Ovary (tissue), 9 donors: Measurements from ENCODE around the gene MYO9B. TPM values are rescaled to one million over a fixed set of nuclear protein-coding genes. Genes with fewer than 3 reads are reported as not detected.

ENCODE experiments used
- DNase-seq, 5 donors: peaks; one replicate each; pipeline ENCODE4 v3.0.0-alpha.2; 2019 to 2020
- H3K27ac ChIP-seq, 2 donors: fragments of 200-600 bp; one replicate each; pipeline versions ENCODE4 v1.5.1 to v1.8.0; 2019 to 2022
- H3K27me3 ChIP-seq: fragments of 200-600 bp; one replicate; pipeline ENCODE4 v1.8.0; 2022
- H3K36me3 ChIP-seq: fragments of 200-600 bp; sonication (generic); one replicate; pipeline ENCODE4 v1.5.1; 2019
- H3K4me1 ChIP-seq: one replicate; pipeline ENCODE4 v1.8.1; 2013; ENCODE audit warnings: mild to moderate bottlenecking, moderate library complexity; ENCODE audit not compliant: insufficient read depth
- H3K4me3 ChIP-seq: fragments of 200-600 bp; sonication (generic); one replicate; pipeline ENCODE4 v1.5.1; 2017
- H3K9me3 ChIP-seq, 2 donors: fragments of 200-600 bp in 1 of 2; sonication (generic) in 1 of 2; one replicate each; pipeline versions ENCODE4 v1.5.1 to v1.8.1; 2013 to 2019; ENCODE audit warnings: mild to moderate bottlenecking in 1 of 2, moderate library complexity in 1 of 2
- EP300 ChIP-seq: sonication (generic); formaldehyde crosslinking; IDR thresholded peaks from one replicate; pipeline ENCODE4 v1.6.1; 2017; ENCODE audit warnings: antibody characterized with exemption
- POLR2A ChIP-seq: fragments of 450-650 bp; IDR thresholded peaks from one replicate; pipeline ENCODE4 v1.6.1; 2017; ENCODE audit warnings: antibody characterized with exemption, mild to moderate bottlenecking, moderate library complexity
- WGBS, 3 donors: extraction: QIAGEN DNeasy Blood & Tissue Kit in 1 of 3; methylation state at CpG; one replicate each; pipeline versions ENCODE4 v1.1.5 to v1.1.7; 2013 to 2017; 5-methylcytosine and 5-hydroxymethylcytosine counted together
- intact Hi-C, 4 donors: fragments of 100-400 bp; cut with DNase I; formaldehyde crosslinking; loops; one replicate each; pipeline versions ENCODE4 v1.11.0 to v1.15.1; 2022 to 2023
- polyA plus RNA-seq, 2 donors: library from polyadenylated mRNA; stranded (reverse); fragments of 200-250 nt in 1 of 2; fragments of 350-450 nt in 1 of 2; fragmentation: Illumina TruSeq in 1 of 2; extraction: RNeasy Lipid Tissue Mini Kit (QIAGEN cat#74804) in 1 of 2; gene quantifications; one replicate each; pipeline ENCODE4 v1.2.3, GENCODE V29; 2013 to 2014
- total RNA-seq, 7 donors: library from RNA; depleted of rRNA in 2 of 7; stranded (reverse); fragments of >200 nt in 2 of 7; fragmentation: NEBNext Ultra II Directional in 3 of 7; extraction: Animal tissue kit (Norgen Biotek cat#: 25700) in 3 of 7; gene quantifications; one replicate each; pipeline versions ENCODE4 v1.1.0 to v1.2.4, GENCODE V29; 2016 to 2023
- TF ChIP-seq, protein P1 (sequence below), 3 donors: fragments of 450-650 bp in 2 of 3; fragments of 200-600 bp in 1 of 3; IDR thresholded peaks; one replicate each; pipeline versions ENCODE4 v1.5.1 to v1.8.0; 2016 to 2022; ENCODE audit warnings: antibody characterized with exemption in 3 of 3, mild to moderate bottlenecking in 1 of 3
- donor health status: DM: no; HTN: no; CAD: no; lungs with moderate emphysema.
- donor health status: DM: no; HTN: no; CAD: no.
- donor health status: Bipolar disorder and iron deficiency.
- donor health status: DM: yes; HTN: yes; CAD: no.
- donor health status: DM: no; HTN: no; CAD: no.
- donor health status: DM: yes; HTN: yes; CAD: no.

Gene MYO9B
- total and polyA plus RNA-seq, 9 donors, result 17.9 to 56.3 (median 34.1) TPM

DNA sequence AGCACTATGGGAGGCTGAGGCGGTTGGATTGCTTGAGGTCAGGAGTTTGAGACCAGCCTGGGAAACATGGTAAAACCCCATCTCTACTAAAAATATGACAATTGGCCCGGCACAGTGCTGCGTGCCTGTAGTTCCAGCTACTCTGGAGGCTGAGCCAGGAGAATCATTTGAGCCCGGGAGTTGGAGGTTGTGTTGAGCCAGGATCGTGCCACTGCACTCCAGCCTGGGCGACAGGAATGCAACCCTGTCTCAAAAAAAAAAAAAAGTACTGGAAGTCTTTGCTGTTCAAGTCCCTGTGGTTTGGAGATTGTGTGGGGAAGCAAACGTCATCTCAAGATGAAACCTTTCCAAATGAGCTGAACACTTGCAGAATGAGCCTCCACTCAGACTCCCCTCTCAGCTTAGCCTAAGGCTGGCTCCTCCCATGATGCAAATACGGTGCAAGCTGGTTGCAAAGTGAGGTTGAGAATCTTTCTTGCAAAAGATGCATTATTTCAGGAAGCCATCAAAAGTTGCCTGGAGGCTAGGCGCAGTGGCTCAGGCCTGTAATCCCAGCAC, 46.2 kb downstream of the MYO9B start:
- no peak for DNase-seq
- no peak overlapping the region for H3K4me3 ChIP-seq
- TF ChIP-seq POLR2A (no peak), EP300 (no peak)
- TF ChIP-seq, protein P1, sequence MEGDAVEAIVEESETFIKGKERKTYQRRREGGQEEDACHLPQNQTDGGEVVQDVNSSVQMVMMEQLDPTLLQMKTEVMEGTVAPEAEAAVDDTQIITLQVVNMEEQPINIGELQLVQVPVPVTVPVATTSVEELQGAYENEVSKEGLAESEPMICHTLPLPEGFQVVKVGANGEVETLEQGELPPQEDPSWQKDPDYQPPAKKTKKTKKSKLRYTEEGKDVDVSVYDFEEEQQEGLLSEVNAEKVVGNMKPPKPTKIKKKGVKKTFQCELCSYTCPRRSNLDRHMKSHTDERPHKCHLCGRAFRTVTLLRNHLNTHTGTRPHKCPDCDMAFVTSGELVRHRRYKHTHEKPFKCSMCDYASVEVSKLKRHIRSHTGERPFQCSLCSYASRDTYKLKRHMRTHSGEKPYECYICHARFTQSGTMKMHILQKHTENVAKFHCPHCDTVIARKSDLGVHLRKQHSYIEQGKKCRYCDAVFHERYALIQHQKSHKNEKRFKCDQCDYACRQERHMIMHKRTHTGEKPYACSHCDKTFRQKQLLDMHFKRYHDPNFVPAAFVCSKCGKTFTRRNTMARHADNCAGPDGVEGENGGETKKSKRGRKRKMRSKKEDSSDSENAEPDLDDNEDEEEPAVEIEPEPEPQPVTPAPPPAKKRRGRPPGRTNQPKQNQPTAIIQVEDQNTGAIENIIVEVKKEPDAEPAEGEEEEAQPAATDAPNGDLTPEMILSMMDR (IDR thresholded peaks at IDR 0.05), result no peak
- H3K27me3 ChIP-seq, result no peaks in the 10 kb centered on the region
- no peaks in the 10 kb centered on the region for H3K9me3 ChIP-seq
- intact Hi-C loops, result no loop called here
- no peaks in the 10 kb centered on the region for H3K4me1 ChIP-seq
- H3K27ac ChIP-seq, result no peak overlapping the region
- WGBS, 3 donors, result 77 to 83% (median 83%) methylated on average over 9 of the region's 9 CpGs
- no peaks in the 10 kb centered on the region for H3K36me3 ChIP-seq

- intact Hi-C loops, result no loop called here
- TF ChIP-seq, protein P1 (IDR thresholded peaks at IDR 0.05), result no peak
- Histone ChIP-seq H3K27me3 (no peaks in the 10 kb centered on the region), H3K4me3 (no peak overlapping the region), H3K36me3 (no peaks in the 10 kb centered on the region), H3K27ac (no peak overlapping the region), H3K9me3 (no peaks in the 10 kb centered on the region), H3K4me1 (no peaks in the 10 kb centered on the region)
- 94 to 99% (median 95%) methylated on average over 2 of the region's 2 CpGs for WGBS, 3 donors
- DNase-seq, result no peak
Measured at GRCh38 chr19:17123041-17123440, 47.5 kb downstream of the MYO9B start.

DNA sequence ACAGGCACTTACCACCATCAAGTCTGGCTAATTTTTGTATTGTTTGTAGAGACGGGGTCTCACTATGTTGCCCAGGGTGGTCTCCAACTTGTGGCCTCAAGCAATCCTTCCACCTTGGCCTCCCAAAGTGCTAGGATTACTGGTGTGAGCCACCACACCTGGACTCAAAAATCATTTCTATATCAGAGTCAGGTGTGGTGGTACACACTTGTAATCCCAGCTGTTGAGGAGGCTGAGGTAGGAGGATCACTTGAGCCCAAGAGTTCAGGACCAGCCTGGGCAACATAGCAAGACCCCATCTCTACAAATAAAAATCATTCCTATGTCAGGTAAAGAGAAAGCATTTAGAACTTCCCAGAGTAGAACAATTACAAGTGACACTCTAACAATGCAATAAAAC, 48.4 kb downstream of the MYO9B start:
- no peaks in the 10 kb centered on the region for H3K36me3 ChIP-seq
- H3K27me3 ChIP-seq, result no peaks in the 10 kb centered on the region
- no peak overlapping the region for H3K4me3 ChIP-seq
- H3K9me3 ChIP-seq, result no peaks in the 10 kb centered on the region
- DNase-seq, result no peak
- intact Hi-C loops, result no loop called here
- H3K27ac ChIP-seq, result no peak overlapping the region
- TF ChIP-seq EP300, result no peak
- TF ChIP-seq, protein P1 (IDR thresholded peaks at IDR 0.05), result no peak
- no peak for TF ChIP-seq POLR2A
- 95 to 100% (median 95%) methylated on average over 1 of the region's 1 CpG for WGBS, 3 donors
- H3K4me1 ChIP-seq, result no peaks in the 10 kb centered on the region

GRCh38 chr19:17125062-17125727, 49.6 kb downstream of the MYO9B start:
- intact Hi-C loops, result no loop called here
- WGBS, 3 donors, result 62 to 70% (median 64%) methylated on average over 10 of the region's 10 CpGs

More at GRCh38 chr19:17125062-17125727, 49.6 kb downstream of the MYO9B start:
- Histone ChIP-seq H3K9me3 (no peaks in the 10 kb centered on the region), H3K36me3 (no peaks in the 10 kb centered on the region), H3K4me3 (no peak overlapping the region), H3K27me3 (no peaks in the 10 kb centered on the region), H3K27ac (no peak overlapping the region), H3K4me1 (no peaks in the 10 kb centered on the region)
- TF ChIP-seq EP300, result no peak
- TF ChIP-seq, protein P1 (IDR thresholded peaks at IDR 0.05), result no peak
- TF ChIP-seq POLR2A, result no peak
- DNase-seq, result no peak
